Neutrophil (primary cell): Measurements from ENCODE around the gene BAZ2A.

ENCODE experiments used
- H3K27ac ChIP-seq: fragments of 200-600 bp; sonication (generic); 2 replicates; pipeline ENCODE4 v1.5.1; 2016; ENCODE audit warnings: mild to moderate bottlenecking, moderate library complexity
- H3K27me3 ChIP-seq: fragments of 200-600 bp; sonication (generic); 2 replicates; pipeline ENCODE4 v1.6.0; 2016; ENCODE audit warnings: mild to moderate bottlenecking
- H3K36me3 ChIP-seq: fragments of 200-600 bp; sonication (generic); 2 replicates; pipeline ENCODE4 v1.5.1; 2017
- H3K4me1 ChIP-seq, 2 experiments: fragments of 200-600 bp in 1 of 2; sonication (generic) in 1 of 2; 1 replicate in 1 of 2; 2 replicates in 1 of 2; pipeline versions ENCODE4 v1.5.1 to v1.6.1; 2013 to 2016; ENCODE audit warnings: low read depth in 1 of 2, low read length in 1 of 2, mild to moderate bottlenecking in 1 of 2, moderate library complexity in 1 of 2; ENCODE audit not compliant: control insufficient read depth in 1 of 2, insufficient read depth in 1 of 2
- H3K4me3 ChIP-seq, 2 experiments: fragments of 200-600 bp in 1 of 2; sonication (generic) in 1 of 2; 1 replicate in 1 of 2; 2 replicates in 1 of 2; pipeline ENCODE4 v1.5.1; 2013 to 2016; ENCODE audit warnings: low read depth in 1 of 2, low read length in 1 of 2, mild to moderate bottlenecking in 1 of 2, moderate library complexity in 1 of 2
- H3K9me3 ChIP-seq: fragments of 200-600 bp; sonication (generic); 2 replicates; pipeline ENCODE4 v1.5.1; 2016
- TF ChIP-seq, protein P1 (sequence below): fragments of 200-600 bp; sonication (generic); IDR thresholded peaks from 2 replicates; pipeline ENCODE4 v1.5.1; 2016; ENCODE audit warnings: antibody characterized with exemption

BAZ2A gene

DNA sequence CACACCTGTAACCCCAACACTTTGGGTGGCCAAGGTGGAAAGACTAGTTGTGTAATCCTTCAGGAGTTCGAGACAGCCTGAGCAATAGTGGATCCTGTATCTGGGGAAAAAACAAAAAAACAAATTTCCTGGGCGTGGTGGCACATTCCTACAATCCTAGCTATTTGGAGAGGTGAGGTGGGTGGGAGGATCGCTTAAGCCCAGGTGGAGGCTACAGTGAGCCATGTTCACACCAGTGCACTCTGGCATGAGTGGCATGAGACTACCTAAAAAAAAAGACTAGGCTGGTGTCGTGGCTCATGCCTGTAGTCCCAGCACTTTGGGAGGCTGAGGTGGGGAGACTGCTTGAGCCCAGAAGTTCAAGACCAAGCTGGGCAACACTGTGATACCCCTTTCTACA lies 40.7 kb upstream of the BAZ2A start:
- H3K27me3 ChIP-seq = no peaks in the 10 kb centered on the region
- no peaks in the 10 kb centered on the region for H3K9me3 ChIP-seq
- H3K36me3 ChIP-seq = peaks cover 62% of the 10 kb centered on the region
- no peak overlapping the region for H3K4me3 ChIP-seq
- no peaks in the 10 kb centered on the region for H3K4me1 ChIP-seq
- H3K27ac ChIP-seq = no peak overlapping the region
- TF ChIP-seq, protein P1, sequence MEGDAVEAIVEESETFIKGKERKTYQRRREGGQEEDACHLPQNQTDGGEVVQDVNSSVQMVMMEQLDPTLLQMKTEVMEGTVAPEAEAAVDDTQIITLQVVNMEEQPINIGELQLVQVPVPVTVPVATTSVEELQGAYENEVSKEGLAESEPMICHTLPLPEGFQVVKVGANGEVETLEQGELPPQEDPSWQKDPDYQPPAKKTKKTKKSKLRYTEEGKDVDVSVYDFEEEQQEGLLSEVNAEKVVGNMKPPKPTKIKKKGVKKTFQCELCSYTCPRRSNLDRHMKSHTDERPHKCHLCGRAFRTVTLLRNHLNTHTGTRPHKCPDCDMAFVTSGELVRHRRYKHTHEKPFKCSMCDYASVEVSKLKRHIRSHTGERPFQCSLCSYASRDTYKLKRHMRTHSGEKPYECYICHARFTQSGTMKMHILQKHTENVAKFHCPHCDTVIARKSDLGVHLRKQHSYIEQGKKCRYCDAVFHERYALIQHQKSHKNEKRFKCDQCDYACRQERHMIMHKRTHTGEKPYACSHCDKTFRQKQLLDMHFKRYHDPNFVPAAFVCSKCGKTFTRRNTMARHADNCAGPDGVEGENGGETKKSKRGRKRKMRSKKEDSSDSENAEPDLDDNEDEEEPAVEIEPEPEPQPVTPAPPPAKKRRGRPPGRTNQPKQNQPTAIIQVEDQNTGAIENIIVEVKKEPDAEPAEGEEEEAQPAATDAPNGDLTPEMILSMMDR = no peak

- no peaks in the 10 kb centered on the region for H3K27me3 ChIP-seq
- no peaks in the 10 kb centered on the region for H3K9me3 ChIP-seq
- H3K4me1 ChIP-seq = no peaks in the 10 kb centered on the region
- TF ChIP-seq, protein P1 = no peak
- H3K4me3 ChIP-seq = no peak overlapping the region
- H3K36me3 ChIP-seq = peaks cover 87% of the 10 kb centered on the region
- H3K27ac ChIP-seq = no peak overlapping the region
Observed at GRCh38 chr12:56668197-56668457, 38.0 kb upstream of the BAZ2A start.

GRCh38 chr12:56661979-56662638 lies 32.0 kb upstream of the BAZ2A start:
- H3K36me3 ChIP-seq = peaks cover 46% of the 10 kb centered on the region
- TF ChIP-seq, protein P1 = no peak
- H3K4me1 ChIP-seq = no peaks in the 10 kb centered on the region
- no peak overlapping the region for H3K27ac ChIP-seq
- no peak overlapping the region for H3K4me3 ChIP-seq
- no peaks in the 10 kb centered on the region for H3K9me3 ChIP-seq
- no peaks in the 10 kb centered on the region for H3K27me3 ChIP-seq

- no peaks in the 10 kb centered on the region for H3K9me3 ChIP-seq
- no peak overlapping the region for H3K27ac ChIP-seq
- H3K4me1 ChIP-seq = no peaks in the 10 kb centered on the region
- no peaks in the 10 kb centered on the region for H3K27me3 ChIP-seq
- H3K4me3 ChIP-seq = no peak overlapping the region
- TF ChIP-seq, protein P1 = no peak
- peaks cover 41% of the 10 kb centered on the region for H3K36me3 ChIP-seq
Observed at GRCh38 chr12:56661560-56661959, 31.4 kb upstream of the BAZ2A start.

DNA sequence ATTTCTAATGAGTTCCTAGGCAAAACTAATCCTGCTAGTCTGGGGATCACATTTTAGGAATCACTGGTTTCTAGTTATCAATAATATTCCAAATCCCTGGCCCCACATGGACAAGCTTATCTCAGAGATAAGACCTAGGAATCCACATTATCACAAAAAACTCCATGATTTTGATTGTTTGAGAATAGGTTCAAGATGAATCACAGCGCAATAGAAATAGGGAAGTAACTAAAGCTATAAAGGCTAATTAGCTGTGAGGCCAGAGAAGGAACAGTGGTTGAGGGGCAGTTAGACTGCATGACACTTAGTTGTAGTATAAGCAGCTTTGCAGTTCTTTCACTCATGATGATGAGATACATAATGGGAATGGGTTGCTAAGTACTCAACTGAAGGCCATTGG lies 28.8 kb upstream of the BAZ2A start:
- peaks cover 17% of the 10 kb centered on the region for H3K36me3 ChIP-seq
- no peaks in the 10 kb centered on the region for H3K4me1 ChIP-seq
- H3K27ac ChIP-seq = no peak overlapping the region
- H3K27me3 ChIP-seq = no peaks in the 10 kb centered on the region
- H3K4me3 ChIP-seq = no peak overlapping the region
- peaks cover 6% of the 10 kb centered on the region for H3K9me3 ChIP-seq
- TF ChIP-seq, protein P1 = no peak
